ENCODE measurements around the gene ABTB1.

ABTB1 gene

DNA sequence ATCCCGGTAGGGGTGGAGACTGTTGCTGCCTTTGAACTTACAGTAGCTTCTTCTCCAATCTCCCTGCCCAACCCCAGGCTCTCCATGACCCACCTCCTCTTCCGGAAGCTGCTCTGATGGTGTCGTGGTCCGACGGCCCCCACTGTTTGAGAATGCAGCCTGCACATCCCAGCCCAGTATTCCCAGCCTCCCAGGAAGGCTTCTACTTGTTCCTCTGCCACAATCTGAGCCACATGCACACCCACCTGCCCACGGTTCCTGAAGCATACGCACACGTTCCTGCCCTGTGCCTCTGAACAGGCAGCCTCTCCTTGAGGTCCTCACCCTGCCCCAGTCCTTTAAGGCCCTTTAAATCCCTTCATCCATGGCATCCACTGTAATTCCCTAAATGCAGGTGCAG, 57.4 kb downstream of the ABTB1 start:
- H3K9me3 Mint-ChIP-seq = no peaks in the 10 kb centered on the region
- peaks cover 41% of the 10 kb centered on the region for H3K27me3 Mint-ChIP-seq
- no peak overlapping the region for H3K27ac Mint-ChIP-seq
- no peaks in the 10 kb centered on the region for H3K36me3 Mint-ChIP-seq
- no peak for DNase-seq
- CTCF ChIA-PET = no interaction called here
- H3K4me1 Mint-ChIP-seq = no peaks in the 10 kb centered on the region
- no peak overlapping the region for H3K4me3 Mint-ChIP-seq
